Stomach (tissue), 9 donors: Measurements from ENCODE around the gene DPY19L2. TPM values are rescaled to one million over a fixed set of nuclear protein-coding genes. Genes with fewer than 3 reads are reported as not detected.
"Not testable (repeated sequence)": the region's sequence is repeated elsewhere in the genome, so short reads cannot be mapped to it uniquely, and the experiment has no call there.

Experiments used
- DNase-seq, 2 donors: peaks; one replicate each; pipeline versions ENCODE4 v3.0.0 to v3.0.0-alpha.2; 2013 to 2019
- H3K27ac ChIP-seq, 5 donors: fragments of 200-600 bp in 4 of 5; sonication (generic) in 4 of 5; one replicate each; pipeline ENCODE4 v1.5.1; 2013 to 2019; ENCODE audit warnings: mild to moderate bottlenecking in 1 of 5, moderate library complexity in 1 of 5
- H3K27me3 ChIP-seq, 3 donors: fragments of 200-600 bp; sonication (generic); one replicate each; pipeline ENCODE4 v1.5.1; 2017 to 2019; ENCODE audit warnings: mixed run types in 1 of 3
- H3K36me3 ChIP-seq, 4 donors: fragments of 200-600 bp; sonication (generic); 1 replicate in 3 of 4; 2 replicates in 1 of 4; pipeline ENCODE4 v1.5.1; 2016 to 2019
- H3K4me1 ChIP-seq, 4 donors: fragments of 200-600 bp; sonication (generic); one replicate each; pipeline ENCODE4 v1.5.1; 2016 to 2019
- H3K4me3 ChIP-seq, 4 donors: fragments of 200-600 bp; sonication (generic) in 3 of 4; one replicate each; pipeline ENCODE4 v1.5.1; 2016 to 2019; ENCODE audit warnings: mild to moderate bottlenecking in 1 of 4
- H3K9me3 ChIP-seq, 4 donors: fragments of 200-600 bp; sonication (generic); one replicate each; pipeline ENCODE4 v1.5.1; 2016 to 2019
- CTCF ChIP-seq, 7 experiments: fragments of 450-650 bp in 4 of 7; fragments of 200-600 bp in 3 of 7; sonication (generic) in 3 of 7; IDR thresholded peaks; one replicate each; pipeline ENCODE4 v1.5.1; 2016 to 2019; ENCODE audit warnings: antibody characterized with exemption in 7 of 7, control low read depth in 2 of 7, mild to moderate bottlenecking in 1 of 7
- WGBS, 5 donors: extraction: QIAGEN DNeasy Blood & Tissue Kit in 3 of 5; methylation state at CpG; one replicate each; pipeline versions ENCODE4 v1.1.5 to v1.1.7; 2013 to 2018; 5-methylcytosine and 5-hydroxymethylcytosine counted together
- intact Hi-C: fragments of 100-400 bp; cut with DNase I; formaldehyde crosslinking; loops from one replicate; pipeline ENCODE4 v1.15.1; 2023; ENCODE audit warnings: low total_unique reads
- polyA plus RNA-seq, 3 donors: library from polyadenylated mRNA; stranded (reverse); fragments of 200-250 nt; gene quantifications; one replicate each; pipeline ENCODE4 v1.2.3, GENCODE V29; 2013
- total RNA-seq, 5 donors: library from RNA; depleted of rRNA; stranded (reverse); fragments of >200 nt; gene quantifications; one replicate each; pipeline versions ENCODE4 v1.1.0 to v1.2.3, GENCODE V29; 2014 to 2016
- donor health status: healthy with polysubstance abuse.
- donor health status: Bipolar disorder and iron deficiency.
- donor health status: healthy.

DPY19L2 gene
- total and polyA plus RNA-seq, 8 donors: 0.46 to 39.5 (median 6.1) TPM

DNA sequence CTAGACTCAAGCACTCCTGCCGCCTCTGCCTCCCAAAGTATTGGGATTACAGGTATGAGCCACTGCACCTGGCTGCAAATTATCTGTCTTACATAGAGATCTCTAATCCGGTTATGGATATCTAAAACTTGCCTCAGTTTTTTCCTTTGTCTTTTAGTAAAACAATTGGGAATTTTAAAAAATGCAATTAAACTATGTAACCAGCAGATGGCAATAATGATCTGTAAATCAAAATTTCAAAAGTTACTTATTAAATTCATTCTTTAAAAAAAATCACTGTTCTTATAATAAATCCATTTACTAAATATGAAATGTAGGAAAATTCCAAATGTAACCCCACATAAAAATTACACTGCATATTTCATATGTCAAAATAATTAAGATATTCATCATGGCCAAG is 4.3 kb upstream of the DPY19L2 start:
- DNase-seq, H3K4me3 ChIP-seq, H3K27ac ChIP-seq, H3K9me3 ChIP-seq, H3K36me3 ChIP-seq, intact Hi-C loops: not testable (repeated sequence)
- Histone ChIP-seq H3K27me3 (peaks cover 0 to 18% (median 11%) of the 10 kb centered on the region in 3 donors), H3K4me1 (peaks cover 0 to 15% (median 10%) of the 10 kb centered on the region in 4 donors)
- TF ChIP-seq CTCF (IDR thresholded peaks at IDR 0.05): peak in 2 of 7 experiments; percentile 21 to 25
- WGBS, 5 donors: 12 to 18% (median 15%) methylated on average over 2 of the region's 2 CpGs

DNA sequence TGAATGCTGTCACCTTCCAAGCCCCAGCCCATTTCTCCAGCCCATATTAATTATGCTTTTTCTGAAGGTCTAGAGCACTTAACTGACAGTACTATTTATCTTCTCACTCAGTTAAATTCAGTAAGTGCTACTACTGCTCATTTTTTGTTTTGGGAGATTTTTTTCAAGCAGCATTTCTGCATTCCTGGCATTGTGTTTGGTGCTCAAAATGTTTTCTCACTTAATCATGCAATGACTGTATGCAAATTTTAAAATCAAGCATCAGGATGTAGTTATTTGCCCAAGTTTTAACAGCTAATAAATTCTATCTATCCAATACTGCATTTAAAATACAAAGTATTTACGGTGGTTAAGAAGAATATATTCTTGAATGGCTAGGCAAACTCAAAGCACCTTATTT is 1.6 kb upstream of the DPY19L2 start:
- DNase-seq, H3K9me3 ChIP-seq, H3K36me3 ChIP-seq, intact Hi-C loops, H3K4me3 ChIP-seq, H3K27ac ChIP-seq: not testable (repeated sequence)
- H3K27me3 ChIP-seq: peaks cover 0 to 18% (median 11%) of the 10 kb centered on the region in 3 donors
- peaks cover 0 to 15% (median 12%) of the 10 kb centered on the region in 4 donors for H3K4me1 ChIP-seq
- WGBS, 5 donors: 92 to 100% (median 94%) methylated on average over 1 of the region's 1 CpG

DNA sequence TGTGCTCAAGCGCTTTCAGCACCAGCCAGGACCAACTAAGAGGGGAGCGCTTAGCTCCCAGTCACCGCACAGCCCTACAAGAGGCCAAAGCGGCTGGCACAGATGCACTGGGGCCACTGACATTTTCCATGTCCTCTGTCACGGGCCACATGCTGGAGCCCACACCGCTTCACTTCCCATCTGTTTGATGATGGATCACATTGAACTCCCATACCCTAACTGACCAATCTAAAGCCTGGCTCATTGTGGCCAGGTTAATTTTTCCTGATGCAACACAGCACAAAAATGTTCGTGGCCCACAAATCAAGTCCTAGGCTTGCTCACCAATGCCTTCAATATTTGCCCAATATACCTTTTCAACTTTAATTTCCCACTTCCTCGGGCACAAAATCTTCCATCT is 1.1 kb upstream of the DPY19L2 start:
- peaks cover 0 to 18% (median 11%) of the 10 kb centered on the region in 3 donors for H3K27me3 ChIP-seq
- H3K9me3 ChIP-seq, intact Hi-C loops, DNase-seq, H3K36me3 ChIP-seq: not testable (repeated sequence)
- peak overlapping the region in 2 of 5 donors; percentile 79 to 90 for H3K27ac ChIP-seq
- H3K4me1 ChIP-seq: peaks cover 0 to 15% (median 12%) of the 10 kb centered on the region in 4 donors
- WGBS, 5 donors: 48 to 62% (median 53%) methylated on average over 3 to 5 of the region's 8 CpGs
- H3K4me3 ChIP-seq: peak overlapping the region; percentile 64 to 66 (median 64)

GRCh38 chr12:63668800-63669365 is 590 bp upstream of the DPY19L2 start:
- DNase-seq: peak in 1 of 2 donors; percentile 36
- peaks cover 0 to 15% (median 12%) of the 10 kb centered on the region in 4 donors for H3K4me1 ChIP-seq
- 1 to 2% (median 1%) methylated on average over 37 to 44 of the region's 44 CpGs for WGBS, 5 donors
- peak overlapping the region; percentile 64 to 66 (median 64) for H3K4me3 ChIP-seq
- H3K9me3 ChIP-seq, intact Hi-C loops, H3K36me3 ChIP-seq: not testable (repeated sequence)
- H3K27ac ChIP-seq: peak overlapping the region; percentile 32 to 90 (median 70)
- H3K27me3 ChIP-seq: peaks cover 0 to 18% (median 11%) of the 10 kb centered on the region in 3 donors

GRCh38 chr12:63663005-63663404 is 5.3 kb downstream of the DPY19L2 start:
- intact Hi-C loops, H3K36me3 ChIP-seq, H3K4me1 ChIP-seq, H3K27me3 ChIP-seq, DNase-seq, H3K27ac ChIP-seq, H3K9me3 ChIP-seq, H3K4me3 ChIP-seq: not testable (repeated sequence)
- 76 to 90% (median 80%) methylated on average over 7 of the region's 7 CpGs for WGBS, 5 donors

- H3K4me1 ChIP-seq, intact Hi-C loops, H3K27ac ChIP-seq, H3K9me3 ChIP-seq, H3K4me3 ChIP-seq, DNase-seq, H3K36me3 ChIP-seq, H3K27me3 ChIP-seq: not testable (repeated sequence)
- WGBS, 5 donors: 80 to 97% (median 96%) methylated on average over 3 of the region's 3 CpGs
These were observed 9.8 kb downstream of the DPY19L2 start for GRCh38 chr12:63658501-63658900.

- WGBS, 5 donors: 65 to 86% (median 80%) methylated on average over 2 of the region's 2 CpGs
- H3K4me3 ChIP-seq, H3K36me3 ChIP-seq, H3K27ac ChIP-seq, DNase-seq, H3K27me3 ChIP-seq, intact Hi-C loops, H3K9me3 ChIP-seq, H3K4me1 ChIP-seq: not testable (repeated sequence)
These were observed 11.9 kb downstream of the DPY19L2 start for GRCh38 chr12:63656407-63656806.

- H3K27ac ChIP-seq, H3K36me3 ChIP-seq, intact Hi-C loops, H3K27me3 ChIP-seq, H3K4me3 ChIP-seq, DNase-seq, H3K9me3 ChIP-seq, H3K4me1 ChIP-seq: not testable (repeated sequence)
- WGBS, 5 donors: 22 to 43% (median 33%) methylated on average over 5 of the region's 5 CpGs
These were observed 12.6 kb downstream of the DPY19L2 start for GRCh38 chr12:63655543-63656257.

GRCh38 chr12:63654481-63654880 is 13.8 kb downstream of the DPY19L2 start:
- H3K27ac ChIP-seq, H3K4me1 ChIP-seq, intact Hi-C loops, DNase-seq, H3K27me3 ChIP-seq, H3K4me3 ChIP-seq, H3K36me3 ChIP-seq, H3K9me3 ChIP-seq: not testable (repeated sequence)
- 64 to 74% (median 71%) methylated on average over 5 of the region's 5 CpGs for WGBS, 5 donors

- H3K9me3 ChIP-seq, H3K27me3 ChIP-seq, H3K4me1 ChIP-seq, intact Hi-C loops, H3K4me3 ChIP-seq, H3K36me3 ChIP-seq, H3K27ac ChIP-seq, DNase-seq: not testable (repeated sequence)
- WGBS, 5 donors: 76 to 100% (median 97%) methylated on average over 1 of the region's 1 CpG
These were observed 18.8 kb downstream of the DPY19L2 start for GRCh38 chr12:63649517-63649916.
